H1 (cell line): ENCODE data around the gene CCNI. TPM values are rescaled to one million over a fixed set of nuclear protein-coding genes. Genes with fewer than 3 reads are reported as not detected.

Source experiments
- HDAC2 ChIP-seq, 2 experiments: fragments of 300-600 bp in 1 of 2; sonication (generic) in 1 of 2; IDR thresholded peaks; 2 replicates each; pipeline ENCODE4 v1.6.1; 2011 to 2012; ENCODE audit warnings: low read depth in 2 of 2, low read length in 2 of 2, mild to moderate bottlenecking in 2 of 2, moderate library complexity in 2 of 2, borderline replicate concordance in 1 of 2, inconsistent platforms in 1 of 2
- NANOG ChIP-seq: IDR thresholded peaks from 2 replicates; pipeline ENCODE4 v1.6.1; 2011; ENCODE audit warnings: low read length, low read depth, mild to moderate bottlenecking, inconsistent platforms; ENCODE audit not compliant: insufficient read depth, poor library complexity, severe bottlenecking
- POLR2AphosphoS5 ChIP-seq: IDR thresholded peaks from 2 replicates; pipeline ENCODE4 v1.6.1; 2011; ENCODE audit warnings: low read depth, low read length
- SIRT6 ChIP-seq: IDR thresholded peaks from one replicate; pipeline ENCODE4 v1.7.1; 2012; ENCODE audit warnings: low read length, inconsistent platforms
- polyA plus RNA-seq, 7 experiments: library from polyadenylated mRNA; depleted of rRNA in 3 of 7; stranded (reverse) in 5 of 7; unstranded in 2 of 7; fragments of >200 nt in 5 of 7; fragments of 200-250 nt in 2 of 7; gene quantifications; 1 replicate in 5 of 7; 2 replicates in 1 of 7; 4 replicates in 1 of 7; pipeline versions ENCODE4 v1.2.1 to v1.2.3, GENCODE V29; 2011 to 2013; ENCODE audit warnings: missing spikeins in 2 of 7, mixed read lengths in 2 of 7
- total RNA-seq: library from RNA; stranded (reverse); fragmentation: NEBNext Ultra II Directional; extraction: Animal tissue kit (Norgen Biotek cat#: 25700); gene quantifications from 2 replicates; pipeline ENCODE4 v1.2.1, GENCODE V29; 2021
- TF ChIP-seq, protein P1 (sequence below): fragments of 300-600 bp; sonication (generic); IDR thresholded peaks from 2 replicates; pipeline ENCODE4 v1.7.1; 2012; ENCODE audit warnings: low read length, moderate library complexity, mild to moderate bottlenecking, inconsistent platforms; ENCODE audit not compliant: insufficient replicate concordance

Gene CCNI
- total and polyA plus RNA-seq, 2 of the 8 experiments (the other 6 are each of a cell fraction or from before 2014, with no cell fraction given): 97.8 to 234 TPM

DNA sequence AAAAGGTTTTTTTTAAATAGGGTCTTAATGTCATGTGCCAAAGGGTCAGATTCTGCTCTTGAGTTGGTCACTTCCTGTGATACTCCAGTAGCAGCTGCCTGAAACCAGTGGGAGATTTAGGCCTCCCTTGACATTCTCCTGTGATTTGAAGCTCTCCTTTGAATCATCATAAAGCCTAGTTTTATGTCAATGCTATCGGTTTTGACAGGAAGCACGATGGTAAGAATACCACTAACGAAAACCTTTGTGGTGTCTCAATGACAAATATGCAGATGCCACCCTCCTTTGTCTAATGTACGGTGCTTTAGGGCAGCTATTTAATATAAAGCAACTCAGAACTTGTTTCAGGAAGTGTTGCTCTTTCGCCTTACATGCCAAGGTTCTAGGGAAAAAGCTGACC is 44.2 kb downstream of the CCNI start (continued):
- TF ChIP-seq, protein P1, sequence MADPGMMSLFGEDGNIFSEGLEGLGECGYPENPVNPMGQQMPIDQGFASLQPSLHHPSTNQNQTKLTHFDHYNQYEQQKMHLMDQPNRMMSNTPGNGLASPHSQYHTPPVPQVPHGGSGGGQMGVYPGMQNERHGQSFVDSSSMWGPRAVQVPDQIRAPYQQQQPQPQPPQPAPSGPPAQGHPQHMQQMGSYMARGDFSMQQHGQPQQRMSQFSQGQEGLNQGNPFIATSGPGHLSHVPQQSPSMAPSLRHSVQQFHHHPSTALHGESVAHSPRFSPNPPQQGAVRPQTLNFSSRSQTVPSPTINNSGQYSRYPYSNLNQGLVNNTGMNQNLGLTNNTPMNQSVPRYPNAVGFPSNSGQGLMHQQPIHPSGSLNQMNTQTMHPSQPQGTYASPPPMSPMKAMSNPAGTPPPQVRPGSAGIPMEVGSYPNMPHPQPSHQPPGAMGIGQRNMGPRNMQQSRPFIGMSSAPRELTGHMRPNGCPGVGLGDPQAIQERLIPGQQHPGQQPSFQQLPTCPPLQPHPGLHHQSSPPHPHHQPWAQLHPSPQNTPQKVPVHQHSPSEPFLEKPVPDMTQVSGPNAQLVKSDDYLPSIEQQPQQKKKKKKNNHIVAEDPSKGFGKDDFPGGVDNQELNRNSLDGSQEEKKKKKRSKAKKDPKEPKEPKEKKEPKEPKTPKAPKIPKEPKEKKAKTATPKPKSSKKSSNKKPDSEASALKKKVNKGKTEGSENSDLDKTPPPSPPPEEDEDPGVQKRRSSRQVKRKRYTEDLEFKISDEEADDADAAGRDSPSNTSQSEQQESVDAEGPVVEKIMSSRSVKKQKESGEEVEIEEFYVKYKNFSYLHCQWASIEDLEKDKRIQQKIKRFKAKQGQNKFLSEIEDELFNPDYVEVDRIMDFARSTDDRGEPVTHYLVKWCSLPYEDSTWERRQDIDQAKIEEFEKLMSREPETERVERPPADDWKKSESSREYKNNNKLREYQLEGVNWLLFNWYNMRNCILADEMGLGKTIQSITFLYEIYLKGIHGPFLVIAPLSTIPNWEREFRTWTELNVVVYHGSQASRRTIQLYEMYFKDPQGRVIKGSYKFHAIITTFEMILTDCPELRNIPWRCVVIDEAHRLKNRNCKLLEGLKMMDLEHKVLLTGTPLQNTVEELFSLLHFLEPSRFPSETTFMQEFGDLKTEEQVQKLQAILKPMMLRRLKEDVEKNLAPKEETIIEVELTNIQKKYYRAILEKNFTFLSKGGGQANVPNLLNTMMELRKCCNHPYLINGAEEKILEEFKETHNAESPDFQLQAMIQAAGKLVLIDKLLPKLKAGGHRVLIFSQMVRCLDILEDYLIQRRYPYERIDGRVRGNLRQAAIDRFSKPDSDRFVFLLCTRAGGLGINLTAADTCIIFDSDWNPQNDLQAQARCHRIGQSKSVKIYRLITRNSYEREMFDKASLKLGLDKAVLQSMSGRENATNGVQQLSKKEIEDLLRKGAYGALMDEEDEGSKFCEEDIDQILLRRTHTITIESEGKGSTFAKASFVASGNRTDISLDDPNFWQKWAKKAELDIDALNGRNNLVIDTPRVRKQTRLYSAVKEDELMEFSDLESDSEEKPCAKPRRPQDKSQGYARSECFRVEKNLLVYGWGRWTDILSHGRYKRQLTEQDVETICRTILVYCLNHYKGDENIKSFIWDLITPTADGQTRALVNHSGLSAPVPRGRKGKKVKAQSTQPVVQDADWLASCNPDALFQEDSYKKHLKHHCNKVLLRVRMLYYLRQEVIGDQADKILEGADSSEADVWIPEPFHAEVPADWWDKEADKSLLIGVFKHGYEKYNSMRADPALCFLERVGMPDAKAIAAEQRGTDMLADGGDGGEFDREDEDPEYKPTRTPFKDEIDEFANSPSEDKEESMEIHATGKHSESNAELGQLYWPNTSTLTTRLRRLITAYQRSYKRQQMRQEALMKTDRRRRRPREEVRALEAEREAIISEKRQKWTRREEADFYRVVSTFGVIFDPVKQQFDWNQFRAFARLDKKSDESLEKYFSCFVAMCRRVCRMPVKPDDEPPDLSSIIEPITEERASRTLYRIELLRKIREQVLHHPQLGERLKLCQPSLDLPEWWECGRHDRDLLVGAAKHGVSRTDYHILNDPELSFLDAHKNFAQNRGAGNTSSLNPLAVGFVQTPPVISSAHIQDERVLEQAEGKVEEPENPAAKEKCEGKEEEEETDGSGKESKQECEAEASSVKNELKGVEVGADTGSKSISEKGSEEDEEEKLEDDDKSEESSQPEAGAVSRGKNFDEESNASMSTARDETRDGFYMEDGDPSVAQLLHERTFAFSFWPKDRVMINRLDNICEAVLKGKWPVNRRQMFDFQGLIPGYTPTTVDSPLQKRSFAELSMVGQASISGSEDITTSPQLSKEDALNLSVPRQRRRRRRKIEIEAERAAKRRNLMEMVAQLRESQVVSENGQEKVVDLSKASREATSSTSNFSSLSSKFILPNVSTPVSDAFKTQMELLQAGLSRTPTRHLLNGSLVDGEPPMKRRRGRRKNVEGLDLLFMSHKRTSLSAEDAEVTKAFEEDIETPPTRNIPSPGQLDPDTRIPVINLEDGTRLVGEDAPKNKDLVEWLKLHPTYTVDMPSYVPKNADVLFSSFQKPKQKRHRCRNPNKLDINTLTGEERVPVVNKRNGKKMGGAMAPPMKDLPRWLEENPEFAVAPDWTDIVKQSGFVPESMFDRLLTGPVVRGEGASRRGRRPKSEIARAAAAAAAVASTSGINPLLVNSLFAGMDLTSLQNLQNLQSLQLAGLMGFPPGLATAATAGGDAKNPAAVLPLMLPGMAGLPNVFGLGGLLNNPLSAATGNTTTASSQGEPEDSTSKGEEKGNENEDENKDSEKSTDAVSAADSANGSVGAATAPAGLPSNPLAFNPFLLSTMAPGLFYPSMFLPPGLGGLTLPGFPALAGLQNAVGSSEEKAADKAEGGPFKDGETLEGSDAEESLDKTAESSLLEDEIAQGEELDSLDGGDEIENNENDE: no peak
- TF ChIP-seq SIRT6 (no peak), NANOG (no peak), HDAC2 (IDR thresholded peaks at IDR 0.05; ENCODE audit: borderline replicate concordance in 1 of 2, low read depth in 2 of 2, low read length in 2 of 2) (no peak), POLR2AphosphoS5 (no peak)
